K562 (cell line): Measurements from ENCODE around the gene ROBO3. TPM values are rescaled to one million over a fixed set of nuclear protein-coding genes. Genes with fewer than 3 reads are reported as not detected.

Experiments
- ATF7 ChIP-seq: fragments of 450-650 bp; IDR thresholded peaks from 2 replicates; pipeline ENCODE4 v1.7.1; 2014; ENCODE audit warnings: mild to moderate bottlenecking, moderate library complexity
- EGR1 ChIP-seq: fragments of 450-650 bp; conservative IDR thresholded peaks from 2 replicates; pipeline ENCODE4 v1.6.1; 2017; ENCODE audit warnings: mild to moderate bottlenecking
- EP400 ChIP-seq: fragments of 450-650 bp; IDR thresholded peaks from 2 replicates; pipeline ENCODE4 v1.6.1; 2017; ENCODE audit warnings: antibody characterized with exemption, mild to moderate bottlenecking, moderate library complexity
- FOS ChIP-seq: IDR thresholded peaks from 3 replicates; pipeline ENCODE4 v1.6.1; 2011; ENCODE audit not compliant: insufficient read length; ENCODE audit errors: extremely low read depth
- KDM1A ChIP-seq, 2 experiments: fragments of 450-650 bp; IDR thresholded peaks; 2 replicates each; pipeline ENCODE4 v1.6.1; 2016; ENCODE audit warnings: mild to moderate bottlenecking in 2 of 2
- KDM5B ChIP-seq: fragments of 200-600 bp; sonication (generic); IDR thresholded peaks from 2 replicates; pipeline ENCODE4 v1.6.1; 2012; ENCODE audit warnings: low read depth, mild to moderate bottlenecking, moderate library complexity, low read length, control low read depth, inconsistent platforms; ENCODE audit not compliant: insufficient replicate concordance
- LCOR ChIP-seq: sonication (generic); formaldehyde crosslinking; IDR thresholded peaks from 2 replicates; pipeline ENCODE4 v1.8.0; 2022; ENCODE audit warnings: mild to moderate bottlenecking, missing genetic modification reagents
- MAZ ChIP-seq, 2 experiments: fragments of 450-650 bp in 1 of 2; sonication (generic) in 1 of 2; formaldehyde crosslinking; IDR thresholded peaks in 1 of 2; conservative IDR thresholded peaks in 1 of 2; 2 replicates each; pipeline versions ENCODE4 v1.4.0 to v1.5.0; 2020; ENCODE audit warnings: mild to moderate bottlenecking in 1 of 2, missing genetic modification reagents in 1 of 2
- NBN ChIP-seq: fragments of 450-650 bp; IDR thresholded peaks from 2 replicates; pipeline ENCODE4 v1.6.1; 2016; ENCODE audit warnings: low read depth, mild to moderate bottlenecking
- NCOA6 ChIP-seq: fragments of 450-650 bp; IDR thresholded peaks from 2 replicates; pipeline ENCODE4 v1.6.1; 2017; ENCODE audit warnings: mild to moderate bottlenecking
- NFATC3 ChIP-seq: fragments of 450-650 bp; IDR thresholded peaks from 2 replicates; pipeline ENCODE4 v1.6.1; 2017; ENCODE audit warnings: mild to moderate bottlenecking
- NUFIP1 ChIP-seq: fragments of 450-650 bp; IDR thresholded peaks from 2 replicates; pipeline ENCODE4 v1.6.1; 2018; ENCODE audit not compliant: partially characterized antibody
- RAD21 ChIP-seq, 2 experiments: fragments of 250-450 bp in 1 of 2; fragments of 450-650 bp in 1 of 2; sonication (Bioruptor Pico) in 1 of 2; formaldehyde crosslinking in 1 of 2; IDR thresholded peaks in 1 of 2; conservative IDR thresholded peaks in 1 of 2; 2 replicates each; pipeline versions ENCODE4 v1.4.0 to v1.8.0; 2020 to 2022; ENCODE audit warnings: mild to moderate bottlenecking in 2 of 2, moderate library complexity in 1 of 2
- RAD51 ChIP-seq: fragments of 450-650 bp; IDR thresholded peaks from 2 replicates; pipeline ENCODE4 v1.7.1; 2016; ENCODE audit warnings: low read depth, mild to moderate bottlenecking, borderline replicate concordance
- RB1 ChIP-seq: fragments of 450-650 bp; IDR thresholded peaks from 2 replicates; pipeline ENCODE4 v1.6.1; 2017; ENCODE audit warnings: low read depth, mild to moderate bottlenecking
- RBM17 ChIP-seq: fragments of 200-400 bp; formaldehyde crosslinking; IDR thresholded peaks from 2 replicates; pipeline ENCODE4 v1.6.1; 2017; ENCODE audit warnings: low read depth, mild to moderate bottlenecking, low read length, borderline replicate concordance
- SMARCC2 ChIP-seq: fragments of 450-650 bp; IDR thresholded peaks from 2 replicates; pipeline ENCODE4 v1.6.1; 2017; ENCODE audit warnings: antibody characterized with exemption, moderate library complexity, mild to moderate bottlenecking, low read depth
- TCFL5 ChIP-seq: fragments of 250-450 bp; sonication (Bioruptor Pico); conservative IDR thresholded peaks from 2 replicates; pipeline ENCODE4 v1.6.1; 2021; ENCODE audit warnings: mild to moderate bottlenecking, moderate library complexity, matching md5 sums
- YBX1 ChIP-seq: fragments of 450-650 bp; IDR thresholded peaks from 2 replicates; pipeline ENCODE4 v1.7.1; 2016; ENCODE audit warnings: mild to moderate bottlenecking
- ZBTB1 ChIP-seq: sonication (generic); formaldehyde crosslinking; IDR thresholded peaks from 2 replicates; pipeline ENCODE4 v1.8.1; 2023; ENCODE audit warnings: missing genetic modification reagents, low read depth, mild to moderate bottlenecking, borderline replicate concordance
- ZNF24 ChIP-seq: fragments of 450-650 bp; IDR thresholded peaks from 2 replicates; pipeline ENCODE4 v1.6.1; 2016
- polyA plus RNA-seq, 8 experiments: library from polyadenylated mRNA; depleted of rRNA in 4 of 8; stranded (reverse) in 5 of 8; unstranded in 3 of 8; fragments of >200 nt; fragmentation: Nextera tagmentation in 2 of 8; fragmentation: Illumina TruSeq in 1 of 8; extraction: Ambion mirVana in 2 of 8; extraction: Trizol in 1 of 8; gene quantifications; 2 replicates each; pipeline versions ENCODE4 v1.2.1 to v1.2.3, GENCODE V29; 2011 to 2014; ENCODE audit warnings: inconsistent platforms in 1 of 8, missing spikeins in 1 of 8
- total RNA-seq, 7 experiments: library from RNA; depleted of rRNA in 6 of 7; stranded (reverse); fragments of >200 nt in 6 of 7; fragmentation: Illumina TruSeq in 2 of 7; extraction: Trizol in 2 of 7; gene quantifications; 2 replicates each; pipeline versions ENCODE4 v1.2.1 to v1.2.3, GENCODE V29; 2011 to 2021; ENCODE audit warnings: low replicate concordance in 1 of 7
- TF ChIP-seq, protein P1 (sequence below): fragments of 450-650 bp; IDR thresholded peaks from 2 replicates; pipeline ENCODE4 v1.7.0; 2016; ENCODE audit warnings: borderline replicate concordance
- TF ChIP-seq, protein P2 (sequence below): fragments of 450-650 bp; IDR thresholded peaks from 2 replicates; pipeline ENCODE4 v1.6.1; 2017; ENCODE audit warnings: antibody characterized with exemption, mild to moderate bottlenecking

Gene ROBO3
- total and polyA plus RNA-seq, 9 of the 15 experiments (the other 6 are each of a cell fraction or from before 2014, with no cell fraction given), result 0.29 to 1.4 (median 0.97) TPM; not detected in 2

DNA sequence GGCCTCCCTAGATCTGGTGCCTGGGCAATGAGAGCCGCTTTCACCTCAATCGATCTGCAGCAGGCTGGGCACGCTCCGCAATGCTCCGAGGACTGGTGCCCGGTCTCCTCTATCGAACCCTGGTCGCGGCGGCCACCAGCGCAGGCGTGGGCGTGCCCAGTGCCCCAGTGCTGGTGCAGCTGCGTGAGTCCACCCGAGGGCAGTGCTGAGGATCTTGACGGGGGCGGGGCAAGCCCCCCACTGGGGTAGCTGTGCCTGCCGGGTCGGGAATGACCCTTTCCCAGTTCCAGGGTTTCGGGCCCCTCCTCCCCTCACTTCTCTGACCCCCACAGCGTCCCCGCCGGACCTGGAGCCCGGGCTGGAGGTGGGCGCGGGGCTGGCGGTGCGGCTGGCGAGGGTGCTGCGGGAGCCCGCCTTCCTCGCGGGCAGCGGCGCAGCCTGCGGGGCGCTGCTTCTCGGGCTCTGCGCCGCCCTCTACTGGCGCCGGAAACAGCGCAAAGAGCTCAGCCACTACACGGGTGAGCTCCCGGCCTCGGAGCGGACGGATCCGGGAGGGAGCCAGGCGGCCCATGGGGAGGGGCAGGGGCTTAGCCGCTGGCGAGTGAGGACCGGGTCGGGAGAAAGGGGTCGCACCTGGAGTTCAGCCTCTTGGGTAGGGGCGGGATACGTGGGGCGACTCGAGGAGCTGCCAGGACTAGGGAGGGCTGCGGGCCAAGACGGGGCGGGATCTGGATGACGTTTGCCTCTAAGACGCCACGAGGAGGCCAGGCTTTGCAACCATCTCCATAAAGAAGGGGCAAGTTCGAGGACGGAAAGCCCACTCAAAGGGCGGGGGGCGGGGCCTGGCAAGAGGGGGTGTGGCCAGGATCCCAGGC, 10.9 kb downstream of the ROBO3 start (continued):
- TF ChIP-seq YBX1, result no peak
- TF ChIP-seq SMARCC2, result peak; percentile 69; the same call in 1 of the 2 replicates
- TF ChIP-seq TCFL5 (CRISPR knock-in tag), result no peak
- peak; percentile 60; the same call in 1 of the 2 replicates for TF ChIP-seq ZNF24
- TF ChIP-seq FOS, result no peak
- no peak for TF ChIP-seq KDM5B
- TF ChIP-seq NUFIP1, result no peak
- TF ChIP-seq NFATC3, result no peak
- TF ChIP-seq, protein P1, sequence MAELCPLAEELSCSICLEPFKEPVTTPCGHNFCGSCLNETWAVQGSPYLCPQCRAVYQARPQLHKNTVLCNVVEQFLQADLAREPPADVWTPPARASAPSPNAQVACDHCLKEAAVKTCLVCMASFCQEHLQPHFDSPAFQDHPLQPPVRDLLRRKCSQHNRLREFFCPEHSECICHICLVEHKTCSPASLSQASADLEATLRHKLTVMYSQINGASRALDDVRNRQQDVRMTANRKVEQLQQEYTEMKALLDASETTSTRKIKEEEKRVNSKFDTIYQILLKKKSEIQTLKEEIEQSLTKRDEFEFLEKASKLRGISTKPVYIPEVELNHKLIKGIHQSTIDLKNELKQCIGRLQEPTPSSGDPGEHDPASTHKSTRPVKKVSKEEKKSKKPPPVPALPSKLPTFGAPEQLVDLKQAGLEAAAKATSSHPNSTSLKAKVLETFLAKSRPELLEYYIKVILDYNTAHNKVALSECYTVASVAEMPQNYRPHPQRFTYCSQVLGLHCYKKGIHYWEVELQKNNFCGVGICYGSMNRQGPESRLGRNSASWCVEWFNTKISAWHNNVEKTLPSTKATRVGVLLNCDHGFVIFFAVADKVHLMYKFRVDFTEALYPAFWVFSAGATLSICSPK, result no peak
- TF ChIP-seq ATF7, result peak; percentile 88
- no peak for TF ChIP-seq RBM17
- TF ChIP-seq ZBTB1 (CRISPR knock-in tag), result peak; percentile 83
- TF ChIP-seq RAD51, result no peak
- TF ChIP-seq RB1, result peak; percentile 94
- TF ChIP-seq NCOA6, result peak; percentile 67; the same call in 1 of the 2 replicates
- peak; percentile 68 for TF ChIP-seq EGR1
- TF ChIP-seq RAD21 (CRISPR knock-in tag; conservative IDR thresholded peaks at IDR 0.05 in 1 of 2, IDR thresholded peaks at IDR 0.05 in 1 of 2), result peak; percentile 47 to 53; a peak in 3 of 4 replicates
- TF ChIP-seq, protein P2, sequence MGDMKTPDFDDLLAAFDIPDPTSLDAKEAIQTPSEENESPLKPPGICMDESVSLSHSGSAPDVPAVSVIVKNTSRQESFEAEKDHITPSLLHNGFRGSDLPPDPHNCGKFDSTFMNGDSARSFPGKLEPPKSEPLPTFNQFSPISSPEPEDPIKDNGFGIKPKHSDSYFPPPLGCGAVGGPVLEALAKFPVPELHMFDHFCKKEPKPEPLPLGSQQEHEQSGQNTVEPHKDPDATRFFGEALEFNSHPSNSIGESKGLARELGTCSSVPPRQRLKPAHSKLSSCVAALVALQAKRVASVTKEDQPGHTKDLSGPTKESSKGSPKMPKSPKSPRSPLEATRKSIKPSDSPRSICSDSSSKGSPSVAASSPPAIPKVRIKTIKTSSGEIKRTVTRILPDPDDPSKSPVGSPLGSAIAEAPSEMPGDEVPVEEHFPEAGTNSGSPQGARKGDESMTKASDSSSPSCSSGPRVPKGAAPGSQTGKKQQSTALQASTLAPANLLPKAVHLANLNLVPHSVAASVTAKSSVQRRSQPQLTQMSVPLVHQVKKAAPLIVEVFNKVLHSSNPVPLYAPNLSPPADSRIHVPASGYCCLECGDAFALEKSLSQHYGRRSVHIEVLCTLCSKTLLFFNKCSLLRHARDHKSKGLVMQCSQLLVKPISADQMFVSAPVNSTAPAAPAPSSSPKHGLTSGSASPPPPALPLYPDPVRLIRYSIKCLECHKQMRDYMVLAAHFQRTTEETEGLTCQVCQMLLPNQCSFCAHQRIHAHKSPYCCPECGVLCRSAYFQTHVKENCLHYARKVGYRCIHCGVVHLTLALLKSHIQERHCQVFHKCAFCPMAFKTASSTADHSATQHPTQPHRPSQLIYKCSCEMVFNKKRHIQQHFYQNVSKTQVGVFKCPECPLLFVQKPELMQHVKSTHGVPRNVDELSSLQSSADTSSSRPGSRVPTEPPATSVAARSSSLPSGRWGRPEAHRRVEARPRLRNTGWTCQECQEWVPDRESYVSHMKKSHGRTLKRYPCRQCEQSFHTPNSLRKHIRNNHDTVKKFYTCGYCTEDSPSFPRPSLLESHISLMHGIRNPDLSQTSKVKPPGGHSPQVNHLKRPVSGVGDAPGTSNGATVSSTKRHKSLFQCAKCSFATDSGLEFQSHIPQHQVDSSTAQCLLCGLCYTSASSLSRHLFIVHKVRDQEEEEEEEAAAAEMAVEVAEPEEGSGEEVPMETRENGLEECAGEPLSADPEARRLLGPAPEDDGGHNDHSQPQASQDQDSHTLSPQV, result no peak
- TF ChIP-seq KDM1A (IDR thresholded peaks at IDR 0.05), result no peak
- peak; percentile 76; the same call in 1 of the 2 replicates for TF ChIP-seq EP400
- TF ChIP-seq NBN, result peak; percentile 76; the same call in 1 of the 2 replicates
- TF ChIP-seq MAZ (CRISPR knock-in tag; conservative IDR thresholded peaks at IDR 0.05 in 1 of 2, IDR thresholded peaks at IDR 0.05 in 1 of 2), result peak; percentile 57 to 83; a peak in 3 of 4 replicates
- TF ChIP-seq LCOR, result peak; percentile 70; the same call in 1 of the 2 replicates
